GM12878 (cell line): ENCODE results near the gene HMCN2. TPM values are rescaled to one million over a fixed set of nuclear protein-coding genes. Genes with fewer than 3 reads are reported as not detected.

Experiments used
- ATAC-seq: fragments of 200-7000 bp; cut with Tn5 transposase; 3 replicates; pipeline ENCODE4 v1.9.1; 2020; ENCODE audit warnings: mild to moderate bottlenecking, moderate library complexity
- BruUV-seq: library from RNA; stranded (reverse); fragments of 400-500 nt; replicated peaks from 2 replicates; lab custom pipeline; 2021; lab: Mats Ljungman, UMichigan
- CTCF ChIA-PET: fragments of 300-600 bp; sonication (Branson Sonifier 250); formaldehyde crosslinking; extraction: SDS; loops from one replicate; lab custom pipeline; 2021; ENCODE audit warnings: inconsistent platforms; lab: Yijun Ruan, JAX
- POLR2A ChIA-PET: fragments of 350-600 bp; formaldehyde crosslinking; extraction: SDS; loops from one replicate; lab custom pipeline; 2021; ENCODE audit warnings: inconsistent platforms; lab: Charles Lee
- RAD21 ChIA-PET: fragments of 300-600 bp; sonication (Branson Sonifier 250); formaldehyde crosslinking; loops from one replicate; lab custom pipeline; 2023; ENCODE audit warnings: antibody characterized with exemption; ENCODE audit not compliant: unreplicated experiment; lab: Charles Lee
- SMC1A ChIA-PET: fragments of 300-600 bp; sonication (Branson Sonifier 250); formaldehyde crosslinking; loops from one replicate; lab custom pipeline; 2023; ENCODE audit not compliant: unreplicated experiment, uncharacterized antibody; lab: Charles Lee
- DNase-seq: peaks from one replicate; pipeline ENCODE4 v3.0.0-alpha.2; 2011; ENCODE audit warnings: low read depth, low spot score
- FAIRE-seq: peaks from 3 replicates; lab custom pipeline; 2011; peaks lifted over from hg19 to GRCh38; lab: Jason Lieb, UNC
- H2AFZ ChIP-seq: 2 replicates; pipeline ENCODE4 v1.6.0; 2011; ENCODE audit warnings: low read depth, low read length, control low read depth; ENCODE audit not compliant: control insufficient read depth
- H3K27ac ChIP-seq: 2 replicates; pipeline ENCODE4 v1.5.1; 2011; ENCODE audit warnings: control low read depth; ENCODE audit not compliant: control insufficient read depth, insufficient read depth
- H3K27me3 ChIP-seq, 2 experiments: replicated peaks in 1 of 2; 2 replicates each; pipeline versions ENCODE4 v1.6.0 to v1.6.1; 2011; ENCODE audit warnings: low read length in 1 of 2; ENCODE audit not compliant: control insufficient read depth in 2 of 2, insufficient read depth in 2 of 2
- H3K36me3 ChIP-seq, 2 experiments: 2 replicates each; pipeline ENCODE4 v1.5.1; 2011; ENCODE audit warnings: low read length in 1 of 2; ENCODE audit not compliant: control insufficient read depth in 2 of 2, insufficient read depth in 2 of 2
- H3K4me1 ChIP-seq: 2 replicates; pipeline ENCODE4 v1.6.1; 2011; ENCODE audit warnings: mild to moderate bottlenecking, low read length, moderate library complexity, mixed read lengths; ENCODE audit not compliant: control insufficient read depth, insufficient read depth
- H3K4me2 ChIP-seq: 2 replicates; pipeline ENCODE4 v1.6.0; 2011; ENCODE audit warnings: control low read depth; ENCODE audit not compliant: control insufficient read depth, insufficient read depth
- H3K4me3 ChIP-seq: fragments of 200-600 bp; sonication (generic); 2 replicates; pipeline ENCODE4 v1.5.1; 2016
- H3K79me2 ChIP-seq: 2 replicates; pipeline ENCODE4 v1.6.0; 2011; ENCODE audit warnings: low read length; ENCODE audit not compliant: control insufficient read depth, insufficient read depth
- H3K9ac ChIP-seq: 2 replicates; pipeline ENCODE4 v1.8.0; 2011; ENCODE audit warnings: low read length, control low read depth, mixed read lengths; ENCODE audit not compliant: control insufficient read depth, insufficient read depth
- H3K9me3 ChIP-seq: replicated peaks from 3 replicates; pipeline ENCODE4 v1.5.1; 2011; ENCODE audit warnings: mild to moderate bottlenecking, low read length; ENCODE audit not compliant: control insufficient read depth, insufficient read depth
- H4K20me1 ChIP-seq: 2 replicates; pipeline ENCODE4 v1.6.0; 2011; ENCODE audit not compliant: control insufficient read depth, insufficient read depth
- ATF3 ChIP-seq: IDR thresholded peaks from 2 replicates; pipeline ENCODE4 v1.6.1; 2011; ENCODE audit warnings: low read depth, mild to moderate bottlenecking, low read length, moderate library complexity, borderline replicate concordance; ENCODE audit errors: extremely low read depth
- CBFB ChIP-seq: IDR thresholded peaks from 2 replicates; pipeline ENCODE4 v1.6.1; 2016; ENCODE audit warnings: antibody characterized with exemption, low read depth
- HDGF ChIP-seq: fragments of 450-650 bp; IDR thresholded peaks from 2 replicates; pipeline ENCODE4 v1.6.1; 2016; ENCODE audit warnings: antibody characterized with exemption
- JUND ChIP-seq: IDR thresholded peaks from 2 replicates; pipeline ENCODE4 v1.6.1; 2012; ENCODE audit warnings: low read depth, mild to moderate bottlenecking, low read length, improper control_type of control experiment, moderate library complexity
- MEF2A ChIP-seq: IDR thresholded peaks from 2 replicates; pipeline ENCODE4 v1.6.1; 2011; ENCODE audit warnings: low read depth, mild to moderate bottlenecking, low read length, moderate library complexity; ENCODE audit not compliant: insufficient read depth
- NFIC ChIP-seq: IDR thresholded peaks from 2 replicates; pipeline ENCODE4 v1.6.1; 2012; ENCODE audit warnings: low read depth, mild to moderate bottlenecking, inconsistent platforms, low read length, moderate library complexity
- NFYA ChIP-seq: IDR thresholded peaks from 2 replicates; pipeline ENCODE4 v1.6.1; 2011; ENCODE audit warnings: low read depth, mild to moderate bottlenecking, low read length, improper control_type of control experiment, borderline replicate concordance
- NR2C1 ChIP-seq: fragments of 450-650 bp; IDR thresholded peaks from 2 replicates; pipeline ENCODE4 v1.6.1; 2017; ENCODE audit warnings: antibody characterized with exemption, mild to moderate bottlenecking, moderate library complexity
- NR2F1 ChIP-seq: fragments of 450-650 bp; conservative IDR thresholded peaks from 2 replicates; pipeline ENCODE4 v1.6.1; 2017; ENCODE audit warnings: mild to moderate bottlenecking
- RB1 ChIP-seq: fragments of 450-650 bp; formaldehyde crosslinking; IDR thresholded peaks from 2 replicates; pipeline ENCODE4 v1.6.1; 2017; ENCODE audit warnings: mild to moderate bottlenecking, borderline replicate concordance
- RBBP5 ChIP-seq: fragments of 200-600 bp; sonication (generic); conservative IDR thresholded peaks from 2 replicates; pipeline ENCODE4 v1.6.1; 2016
- SIX5 ChIP-seq: IDR thresholded peaks from 2 replicates; pipeline ENCODE4 v1.6.1; 2011; ENCODE audit warnings: mild to moderate bottlenecking, low read depth, low read length, moderate library complexity; ENCODE audit not compliant: severe bottlenecking
- SMAD1 ChIP-seq: fragments of 450-650 bp; IDR thresholded peaks from 2 replicates; pipeline ENCODE4 v1.6.1; 2018; ENCODE audit warnings: mild to moderate bottlenecking, low read depth; ENCODE audit not compliant: partially characterized antibody
- TAF1 ChIP-seq: IDR thresholded peaks from 2 replicates; pipeline ENCODE4 v1.6.1; 2011; ENCODE audit warnings: mild to moderate bottlenecking, low read depth, low read length, borderline replicate concordance
- TCF3 ChIP-seq: IDR thresholded peaks from 2 replicates; pipeline ENCODE4 v1.6.1; 2012; ENCODE audit warnings: low read depth, mild to moderate bottlenecking, low read length, borderline replicate concordance; ENCODE audit not compliant: insufficient read depth
- WGBS: methylation state at CpG from one replicate; pipeline ENCODE4 v1.1.6; 2016; ENCODE audit warnings: low lambda C conversion rate; ENCODE audit not compliant: insufficient replicate concordance, insufficient coverage; ENCODE audit errors: missing lambda C conversion rate; 5-methylcytosine and 5-hydroxymethylcytosine counted together
- in situ Hi-C: fragments of 300-500 bp; cut with MboI; formaldehyde crosslinking; loops from 9 replicates; pipeline ENCODE4 v1.14.3; 2018; ENCODE audit warnings: mixed read lengths
- intact Hi-C: fragments of 100-400 bp; cut with micrococcal nuclease; formaldehyde crosslinking; loops from one replicate; pipeline ENCODE4 v1.14.2; 2022; ENCODE audit not compliant: unreplicated experiment
- polyA plus RNA-seq, 11 experiments: library from polyadenylated mRNA; depleted of rRNA in 4 of 11; unstranded in 6 of 11; stranded (reverse) in 5 of 11; fragments of >200 nt; fragmentation: Nextera tagmentation in 4 of 11; fragmentation: Illumina TruSeq in 1 of 11; extraction: Ambion mirVana in 4 of 11; extraction: Trizol in 1 of 11; gene quantifications; 1 replicate in 1 of 11; 2 replicates in 10 of 11; pipeline versions ENCODE4 v1.2.1 to v1.2.3, GENCODE V29; 2011 to 2016; ENCODE audit warnings: inconsistent platforms in 2 of 11, missing spikeins in 2 of 11, low read depth in 1 of 11
- total RNA-seq, 4 experiments: library from RNA; depleted of rRNA in 3 of 4; stranded (reverse); fragments of >200 nt in 3 of 4; fragmentation: Illumina TruSeq in 1 of 4; extraction: Trizol in 1 of 4; gene quantifications; 2 replicates each; pipeline versions ENCODE4 v1.2.1 to v1.2.3, GENCODE V29; 2013 to 2021
- TF ChIP-seq, protein P1 (sequence below): fragments of 450-650 bp; IDR thresholded peaks from 2 replicates; pipeline ENCODE4 v1.6.1; 2017; ENCODE audit warnings: mild to moderate bottlenecking
- TF ChIP-seq, protein P2 (sequence below): fragments of 450-650 bp; IDR thresholded peaks from 2 replicates; pipeline ENCODE4 v1.6.1; 2014; ENCODE audit warnings: mild to moderate bottlenecking
- TF ChIP-seq, protein P3 (sequence below): fragments of 450-650 bp; formaldehyde crosslinking; IDR thresholded peaks from 2 replicates; pipeline ENCODE4 v1.4.0; 2022; ENCODE audit warnings: mild to moderate bottlenecking, moderate library complexity

The HMCN2 gene
- total and polyA plus RNA-seq, 10 of the 15 experiments (the other 5 are each of a cell fraction or from before 2014, with no cell fraction given) = 0.04 TPM; not detected in 9

DNA sequence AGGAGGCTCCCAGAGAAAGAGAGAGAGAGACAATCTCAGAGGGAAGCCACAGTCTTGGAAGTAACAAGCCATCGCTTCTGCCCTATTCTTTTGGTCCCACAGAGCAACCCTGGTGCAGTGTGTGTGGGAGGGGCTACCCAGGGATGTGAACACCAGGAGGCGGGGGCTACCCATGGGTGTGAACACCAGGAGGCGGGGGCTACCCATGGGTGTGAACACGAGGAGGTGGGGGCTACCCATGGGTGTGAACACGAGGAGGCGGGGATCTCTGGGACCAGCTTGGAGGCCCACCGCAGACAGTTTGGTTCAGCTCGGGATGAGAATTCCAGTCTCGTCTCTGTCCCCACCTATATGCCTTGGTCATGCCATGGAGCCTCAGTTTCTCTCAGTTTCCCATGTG is 44.9 kb downstream of the HMCN2 start (continued):
- TF ChIP-seq, protein P1, sequence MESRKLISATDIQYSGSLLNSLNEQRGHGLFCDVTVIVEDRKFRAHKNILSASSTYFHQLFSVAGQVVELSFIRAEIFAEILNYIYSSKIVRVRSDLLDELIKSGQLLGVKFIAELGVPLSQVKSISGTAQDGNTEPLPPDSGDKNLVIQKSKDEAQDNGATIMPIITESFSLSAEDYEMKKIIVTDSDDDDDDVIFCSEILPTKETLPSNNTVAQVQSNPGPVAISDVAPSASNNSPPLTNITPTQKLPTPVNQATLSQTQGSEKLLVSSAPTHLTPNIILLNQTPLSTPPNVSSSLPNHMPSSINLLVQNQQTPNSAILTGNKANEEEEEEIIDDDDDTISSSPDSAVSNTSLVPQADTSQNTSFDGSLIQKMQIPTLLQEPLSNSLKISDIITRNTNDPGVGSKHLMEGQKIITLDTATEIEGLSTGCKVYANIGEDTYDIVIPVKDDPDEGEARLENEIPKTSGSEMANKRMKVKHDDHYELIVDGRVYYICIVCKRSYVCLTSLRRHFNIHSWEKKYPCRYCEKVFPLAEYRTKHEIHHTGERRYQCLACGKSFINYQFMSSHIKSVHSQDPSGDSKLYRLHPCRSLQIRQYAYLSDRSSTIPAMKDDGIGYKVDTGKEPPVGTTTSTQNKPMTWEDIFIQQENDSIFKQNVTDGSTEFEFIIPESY = no peak
- no peak for TF ChIP-seq NR2F1
- TF ChIP-seq, all 136 proteins: peak for 0

GRCh38 chr9:130311003-130311402 is 45.4 kb downstream of the HMCN2 start:
- RAD21 ChIA-PET = no interaction called here
- in situ Hi-C loops = no loop called here
- Histone ChIP-seq H3K27me3 (no peaks in the 10 kb centered on the region), H3K4me1 (peaks cover 11% of the 10 kb centered on the region), H2AFZ (no peak overlapping the region), H4K20me1 (no peaks in the 10 kb centered on the region), H3K4me3 (no peak overlapping the region), H3K9me3 (no peaks in the 10 kb centered on the region), H3K9ac (no peak overlapping the region), H3K79me2 (no peaks in the 10 kb centered on the region), H3K27ac (no peak overlapping the region), H3K36me3 (no peaks in the 10 kb centered on the region), H3K4me2 (no peak overlapping the region)
- CTCF ChIA-PET = no interaction called here
- POLR2A ChIA-PET = no interaction called here
- no peak for DNase-seq
- FAIRE-seq = no peak
- intact Hi-C loops = no loop called here
- no TSS peak for BruUV-seq
- SMC1A ChIA-PET = no interaction called here
- no peak for ATAC-seq
- 48% methylated on average over 10 of the region's 10 CpGs for WGBS
- TF ChIP-seq HDGF (no peak), RB1 (no peak), ATF3 (no peak), RBBP5 (no peak), NR2C1 (no peak), NFYA (no peak), JUND (no peak), NFIC (no peak), TCF3 (no peak), TAF1 (no peak), SMAD1 (no peak), MEF2A (no peak), CBFB (no peak), SIX5 (no peak)
- TF ChIP-seq, protein P2, sequence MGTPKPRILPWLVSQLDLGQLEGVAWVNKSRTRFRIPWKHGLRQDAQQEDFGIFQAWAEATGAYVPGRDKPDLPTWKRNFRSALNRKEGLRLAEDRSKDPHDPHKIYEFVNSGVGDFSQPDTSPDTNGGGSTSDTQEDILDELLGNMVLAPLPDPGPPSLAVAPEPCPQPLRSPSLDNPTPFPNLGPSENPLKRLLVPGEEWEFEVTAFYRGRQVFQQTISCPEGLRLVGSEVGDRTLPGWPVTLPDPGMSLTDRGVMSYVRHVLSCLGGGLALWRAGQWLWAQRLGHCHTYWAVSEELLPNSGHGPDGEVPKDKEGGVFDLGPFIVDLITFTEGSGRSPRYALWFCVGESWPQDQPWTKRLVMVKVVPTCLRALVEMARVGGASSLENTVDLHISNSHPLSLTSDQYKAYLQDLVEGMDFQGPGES = no peak
- TF ChIP-seq, protein P3, sequence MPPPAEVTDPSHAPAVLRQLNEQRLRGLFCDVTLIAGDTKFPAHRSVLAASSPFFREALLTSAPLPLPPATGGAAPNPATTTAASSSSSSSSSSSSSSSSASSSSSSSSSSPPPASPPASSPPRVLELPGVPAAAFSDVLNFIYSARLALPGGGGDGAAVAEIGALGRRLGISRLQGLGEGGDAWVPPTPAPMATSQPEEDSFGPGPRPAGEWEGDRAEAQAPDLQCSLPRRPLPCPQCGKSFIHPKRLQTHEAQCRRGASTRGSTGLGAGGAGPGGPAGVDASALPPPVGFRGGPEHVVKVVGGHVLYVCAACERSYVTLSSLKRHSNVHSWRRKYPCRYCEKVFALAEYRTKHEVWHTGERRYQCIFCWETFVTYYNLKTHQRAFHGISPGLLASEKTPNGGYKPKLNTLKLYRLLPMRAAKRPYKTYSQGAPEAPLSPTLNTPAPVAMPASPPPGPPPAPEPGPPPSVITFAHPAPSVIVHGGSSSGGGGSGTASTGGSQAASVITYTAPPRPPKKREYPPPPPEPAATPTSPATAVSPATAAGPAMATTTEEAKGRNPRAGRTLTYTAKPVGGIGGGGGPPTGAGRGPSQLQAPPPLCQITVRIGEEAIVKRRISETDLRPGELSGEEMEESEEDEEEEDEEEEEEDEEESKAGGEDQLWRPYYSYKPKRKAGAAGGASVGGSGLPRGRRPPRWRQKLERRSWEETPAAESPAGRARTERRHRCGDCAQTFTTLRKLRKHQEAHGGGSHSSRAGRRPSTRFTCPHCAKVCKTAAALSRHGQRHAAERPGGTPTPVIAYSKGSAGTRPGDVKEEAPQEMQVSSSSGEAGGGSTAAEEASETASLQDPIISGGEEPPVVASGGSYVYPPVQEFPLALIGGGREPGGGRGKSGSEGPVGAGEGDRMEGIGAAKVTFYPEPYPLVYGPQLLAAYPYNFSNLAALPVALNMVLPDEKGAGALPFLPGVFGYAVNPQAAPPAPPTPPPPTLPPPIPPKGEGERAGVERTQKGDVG = no peak
